ENCODE data around the gene TALDO1.

Gene TALDO1

GRCh38 chr11:795634-796564, 48.6 kb downstream of the TALDO1 start:
- no peak overlapping the region for H2AFZ ChIP-seq (ENCODE audit: low read length)
- H3K27me3 ChIP-seq (ENCODE audit: insufficient read depth, low read length, poor library complexity, severe bottlenecking): no peaks in the 10 kb centered on the region
- H3F3A ChIP-seq (ENCODE audit: low read depth): peaks cover 3% of the 10 kb centered on the region; the same call in 1 of the 2 replicates
- peak overlapping the region; percentile 85 for H3K4me3 ChIP-seq (ENCODE audit: low read length, poor library complexity, severe bottlenecking)
- H3K79me2 ChIP-seq (ENCODE audit: insufficient read depth, low read length): peaks cover 19% of the 10 kb centered on the region; the same call in 1 of the 2 replicates
- peaks cover 17% of the 10 kb centered on the region for H3K4me1 ChIP-seq (ENCODE audit: insufficient read depth, low read length, poor library complexity, severe bottlenecking)
- peak overlapping the region; percentile 100 for H3K4me2 ChIP-seq (ENCODE audit: low read depth, low read length, poor library complexity, severe bottlenecking)
- no peaks in the 10 kb centered on the region for H3K9me2 ChIP-seq (replicated peaks; ENCODE audit: low read depth, low read length)
- no peaks in the 10 kb centered on the region for H3K9me3 ChIP-seq (ENCODE audit: insufficient read depth, low read depth, low read length)
- H4K20me1 ChIP-seq (ENCODE audit: insufficient read depth, low read length, poor library complexity, severe bottlenecking): peaks cover 14% of the 10 kb centered on the region
- no peak for TF ChIP-seq CTCF (conservative IDR thresholded peaks at IDR 0.05; ENCODE audit: low read length)
- TF ChIP-seq EZH2phosphoT487 (IDR thresholded peaks at IDR 0.05; ENCODE audit: borderline replicate concordance): no peak
- no peaks in the 10 kb centered on the region for H3K36me3 ChIP-seq (ENCODE audit: insufficient read depth, low read length)
- H3K9ac ChIP-seq (ENCODE audit: low read depth, low read length, poor library complexity, severe bottlenecking): peak overlapping the region; percentile 83

- Histone ChIP-seq H3K4me3 (ENCODE audit: low read length, poor library complexity, severe bottlenecking) (peak overlapping the region; percentile 85), H3K9ac (ENCODE audit: low read depth, low read length, poor library complexity, severe bottlenecking) (peak overlapping the region; percentile 83), H3K36me3 (ENCODE audit: insufficient read depth, low read length) (no peaks in the 10 kb centered on the region), H3K27me3 (ENCODE audit: insufficient read depth, low read length, poor library complexity, severe bottlenecking) (no peaks in the 10 kb centered on the region), H3K9me3 (ENCODE audit: insufficient read depth, low read depth, low read length) (no peaks in the 10 kb centered on the region), H3K9me2 (replicated peaks; ENCODE audit: low read depth, low read length) (no peaks in the 10 kb centered on the region), H2AFZ (ENCODE audit: low read length) (no peak overlapping the region), H4K20me1 (ENCODE audit: insufficient read depth, low read length, poor library complexity, severe bottlenecking) (peaks cover 14% of the 10 kb centered on the region), H3F3A (ENCODE audit: low read depth) (peaks cover 3% of the 10 kb centered on the region; the same call in 1 of the 2 replicates), H3K4me1 (ENCODE audit: insufficient read depth, low read length, poor library complexity, severe bottlenecking) (peaks cover 17% of the 10 kb centered on the region), H3K79me2 (ENCODE audit: insufficient read depth, low read length) (peaks cover 19% of the 10 kb centered on the region; the same call in 1 of the 2 replicates), H3K4me2 (ENCODE audit: low read depth, low read length, poor library complexity, severe bottlenecking) (peak overlapping the region; percentile 100)
- TF ChIP-seq CTCF (conservative IDR thresholded peaks at IDR 0.05; ENCODE audit: low read length) (no peak), EZH2phosphoT487 (IDR thresholded peaks at IDR 0.05; ENCODE audit: borderline replicate concordance) (no peak)
Observed at GRCh38 chr11:796565-797295, 49.5 kb downstream of the TALDO1 start.

GRCh38 chr11:797296-798092, 50.2 kb downstream of the TALDO1 start:
- peak overlapping the region; percentile 83 for H3K9ac ChIP-seq (ENCODE audit: low read depth, low read length, poor library complexity, severe bottlenecking)
- H3K9me2 ChIP-seq (replicated peaks; ENCODE audit: low read depth, low read length): no peaks in the 10 kb centered on the region
- H3K4me1 ChIP-seq (ENCODE audit: insufficient read depth, low read length, poor library complexity, severe bottlenecking): peaks cover 17% of the 10 kb centered on the region
- H3K79me2 ChIP-seq (ENCODE audit: insufficient read depth, low read length): peaks cover 20% of the 10 kb centered on the region; the same call in 1 of the 2 replicates
- H2AFZ ChIP-seq (ENCODE audit: low read length): peak overlapping the region; percentile 55; the same call in 1 of the 2 replicates
- TF ChIP-seq CTCF (conservative IDR thresholded peaks at IDR 0.05; ENCODE audit: low read length): no peak
- TF ChIP-seq EZH2phosphoT487 (IDR thresholded peaks at IDR 0.05; ENCODE audit: borderline replicate concordance): no peak
- peaks cover 14% of the 10 kb centered on the region for H4K20me1 ChIP-seq (ENCODE audit: insufficient read depth, low read length, poor library complexity, severe bottlenecking)
- no peaks in the 10 kb centered on the region for H3K27me3 ChIP-seq (ENCODE audit: insufficient read depth, low read length, poor library complexity, severe bottlenecking)
- peaks cover 3% of the 10 kb centered on the region; the same call in 1 of the 2 replicates for H3F3A ChIP-seq (ENCODE audit: low read depth)
- H3K4me3 ChIP-seq (ENCODE audit: low read length, poor library complexity, severe bottlenecking): peak overlapping the region; percentile 85
- no peaks in the 10 kb centered on the region for H3K9me3 ChIP-seq (ENCODE audit: insufficient read depth, low read depth, low read length)
- H3K4me2 ChIP-seq (ENCODE audit: low read depth, low read length, poor library complexity, severe bottlenecking): peak overlapping the region; percentile 100
- H3K36me3 ChIP-seq (ENCODE audit: insufficient read depth, low read length): no peaks in the 10 kb centered on the region

All from Loucy (cell line).